ENCODE measurements around the gene NPC1L1.
A peak's percentile ranks its signal among the peaks of the same experiment; 100 is the strongest.
"Not testable (repeated sequence)": the region's sequence is repeated elsewhere in the genome, so short reads cannot be mapped to it uniquely, and the experiment has no call there.

Gene NPC1L1

GRCh38 chr7:44565795-44566559, 24.8 kb upstream of the NPC1L1 start:
- FAIRE-seq (no peak), DNase-seq (ENCODE audit: low spot score) (no peak)

- peak; percentile 32 for DNase-seq (ENCODE audit: low spot score)
- FAIRE-seq: no peak
Observed at GRCh38 chr7:44565097-44565794, 24.1 kb upstream of the NPC1L1 start.

GRCh38 chr7:44564606-44565005, 23.5 kb upstream of the NPC1L1 start:
- FAIRE-seq (no peak), DNase-seq (ENCODE audit: low spot score) (no peak)

GRCh38 chr7:44563171-44563679, 22.1 kb upstream of the NPC1L1 start:
- no peak for DNase-seq (ENCODE audit: low spot score)
- FAIRE-seq: no peak

- not testable (repeated sequence) for DNase-seq (ENCODE audit: low spot score); FAIRE-seq
Observed at GRCh38 chr7:44562622-44562962, 21.5 kb upstream of the NPC1L1 start.

GRCh38 chr7:44561962-44562621, 21.0 kb upstream of the NPC1L1 start:
- peak; percentile 62 for DNase-seq (ENCODE audit: low spot score)
- FAIRE-seq: peak; percentile 31

GRCh38 chr7:44561481-44561880, 20.4 kb upstream of the NPC1L1 start:
- DNase-seq (ENCODE audit: low spot score) (no peak), FAIRE-seq (no peak)

GRCh38 chr7:44559485-44559884, 18.4 kb upstream of the NPC1L1 start:
- no peak for FAIRE-seq

GRCh38 chr7:44557485-44557884, 16.4 kb upstream of the NPC1L1 start:
- FAIRE-seq (no peak), DNase-seq (ENCODE audit: low spot score) (no peak)

More at GRCh38 chr7:44559485-44559884, 18.4 kb upstream of the NPC1L1 start:
- no peak for DNase-seq (ENCODE audit: low spot score)

GRCh38 chr7:44555350-44555749, 14.2 kb upstream of the NPC1L1 start:
- FAIRE-seq (no peak), DNase-seq (ENCODE audit: low spot score) (no peak)

- FAIRE-seq; DNase-seq (ENCODE audit: low spot score): not testable (repeated sequence)
Observed at GRCh38 chr7:44552473-44553005, 11.4 kb upstream of the NPC1L1 start.

GRCh38 chr7:44549457-44549856, 8.3 kb upstream of the NPC1L1 start:
- DNase-seq (ENCODE audit: low spot score) (no peak), FAIRE-seq (no peak)

- DNase-seq (ENCODE audit: low spot score) (no peak), FAIRE-seq (no peak)
Observed at GRCh38 chr7:44548893-44549292, 7.8 kb upstream of the NPC1L1 start.

GRCh38 chr7:44547536-44548231, 6.6 kb upstream of the NPC1L1 start:
- no peak for FAIRE-seq
- no peak for DNase-seq (ENCODE audit: low spot score)

- FAIRE-seq: no peak
- no peak for DNase-seq (ENCODE audit: low spot score)
Observed at GRCh38 chr7:44541876-44542610, 913 bp upstream of the NPC1L1 start.

- no peak for DNase-seq (ENCODE audit: low spot score)
- no peak for FAIRE-seq
Observed at GRCh38 chr7:44540592-44541027, 520 bp downstream of the NPC1L1 start.

GRCh38 chr7:44539669-44540506, 1.2 kb downstream of the NPC1L1 start:
- FAIRE-seq (no peak), DNase-seq (ENCODE audit: low spot score) (no peak)

- no peak for DNase-seq (ENCODE audit: low spot score)
- no peak for FAIRE-seq
Observed at GRCh38 chr7:44538798-44539668, 2.1 kb downstream of the NPC1L1 start.

All from RCC 7860 (cell line).